Measurements from ENCODE around the gene ZNF624.
"Not testable (repeated sequence)": the region's sequence is repeated elsewhere in the genome, so short reads cannot be mapped to it uniquely, and the experiment has no call there.

Gene ZNF624

DNA sequence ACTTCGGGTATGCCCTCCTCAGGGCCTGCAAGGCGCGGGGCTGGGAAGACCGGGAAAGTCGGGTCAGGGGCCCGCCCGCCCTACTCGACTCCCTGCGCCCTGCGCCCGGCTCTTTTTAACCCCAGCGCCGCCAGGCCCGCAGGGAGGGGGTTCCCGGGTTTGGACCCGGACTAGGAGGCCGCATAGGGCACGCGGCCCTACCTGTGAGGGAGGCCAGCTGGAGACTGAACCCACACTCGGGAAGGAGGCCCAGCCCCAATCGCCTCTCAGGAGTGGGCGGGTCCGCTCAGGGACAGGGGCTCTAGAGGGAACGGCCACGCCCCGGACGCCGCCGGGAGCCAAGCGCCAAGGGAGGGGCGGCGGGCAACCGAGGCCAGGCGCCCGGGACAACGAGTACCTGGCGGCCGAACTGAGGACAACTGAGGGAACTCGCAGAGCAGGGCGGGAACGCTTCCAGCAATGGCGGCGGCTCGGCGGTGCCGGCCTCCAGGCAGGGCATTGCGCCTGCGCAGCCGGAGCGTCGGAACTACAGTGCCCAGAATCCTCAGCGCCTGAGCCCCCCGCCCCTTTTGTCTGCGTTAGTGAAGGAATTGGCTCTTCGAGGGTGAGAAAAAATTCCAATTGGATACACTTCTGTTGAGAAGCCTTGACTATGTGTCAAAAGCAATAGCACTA is at the start of gene ZNF624:
ZNF624 (minus strand) TSS at position 484 of the 675 bp plus-strand sequence.
- peak; percentile 94 for DNase-seq

GRCh38 chr17:16697603-16698002 is 44.0 kb upstream of the ZNF624 start:
- DNase-seq: not testable (repeated sequence)

GRCh38 chr17:16690447-16690846 is 36.8 kb upstream of the ZNF624 start:
- not testable (repeated sequence) for DNase-seq

DNA sequence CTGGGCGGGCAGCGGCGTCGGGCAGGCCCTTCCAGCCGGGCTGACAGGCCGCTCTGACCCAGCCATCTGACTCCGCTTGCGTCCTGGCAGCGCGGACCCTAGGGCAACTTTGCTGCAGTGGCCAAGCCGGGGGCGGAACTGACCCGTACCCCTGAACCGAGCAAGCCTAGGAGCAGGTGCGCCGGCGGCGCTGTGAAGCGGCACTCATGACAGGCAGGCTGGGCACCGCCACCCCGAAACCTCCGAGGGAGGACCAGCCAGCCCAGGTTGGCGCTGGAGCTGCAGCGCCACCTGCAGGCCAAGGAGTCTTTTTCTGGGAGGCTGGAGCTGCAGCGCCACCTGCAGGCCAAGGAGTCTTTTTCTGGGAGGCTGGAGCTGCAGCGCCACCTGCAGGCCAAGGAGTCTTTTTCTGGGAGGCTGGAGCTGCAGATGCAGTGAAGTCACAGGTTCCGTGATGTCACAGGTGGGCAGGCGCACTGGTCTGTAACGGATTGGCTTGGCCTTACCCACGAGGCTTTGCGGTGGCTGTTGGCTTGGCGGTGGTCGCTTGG is 36.2 kb upstream of the ZNF624 start, which contains the start of gene CCDC144A:
CCDC144A (plus strand) TSS at position 511 of the 551 bp plus-strand sequence. CDS start 160 bp downstream, outside the sequence.
- DNase-seq: peak; percentile 44

DNA sequence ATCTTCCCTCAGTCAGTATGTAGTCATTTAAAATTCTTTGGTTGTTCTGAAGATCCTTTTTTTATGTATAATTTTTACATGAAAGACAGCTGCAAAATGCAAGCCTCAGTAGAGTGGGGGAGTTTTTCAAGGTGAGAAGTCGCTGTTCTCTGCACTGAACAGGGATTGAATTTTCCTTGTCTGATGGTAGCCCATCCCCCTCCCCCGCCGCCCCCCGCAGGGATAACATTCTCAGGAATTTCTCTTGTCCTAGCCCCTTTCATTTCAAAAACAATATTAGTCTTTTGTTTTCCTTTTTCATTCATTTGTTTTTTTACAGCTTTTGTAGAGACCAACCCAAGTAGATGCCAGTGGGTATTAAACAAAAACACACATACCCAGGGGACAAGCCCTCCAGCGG is 33.5 kb upstream of the ZNF624 start:
- not testable (repeated sequence) for DNase-seq

DNA sequence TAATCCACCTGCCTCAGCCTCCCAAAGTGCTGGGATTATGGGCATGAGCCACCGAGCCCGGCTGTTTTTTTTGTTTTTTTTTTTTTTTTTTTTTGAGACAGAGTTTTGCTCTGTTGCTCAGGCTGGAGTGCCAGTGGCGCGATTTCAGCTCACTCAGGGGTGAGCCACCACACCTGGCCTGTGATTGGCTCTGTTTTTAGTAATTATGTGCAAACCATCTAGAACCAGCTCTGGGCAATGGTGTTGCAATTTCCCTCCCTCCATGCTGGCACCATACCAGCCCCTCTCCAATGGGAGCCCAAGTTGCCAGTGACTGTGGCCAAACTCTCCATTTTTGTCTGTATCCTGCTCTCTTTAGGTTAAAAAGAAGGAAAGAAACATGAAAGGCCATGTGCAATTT is 32.4 kb upstream of the ZNF624 start:
- DNase-seq: not testable (repeated sequence)

DNA sequence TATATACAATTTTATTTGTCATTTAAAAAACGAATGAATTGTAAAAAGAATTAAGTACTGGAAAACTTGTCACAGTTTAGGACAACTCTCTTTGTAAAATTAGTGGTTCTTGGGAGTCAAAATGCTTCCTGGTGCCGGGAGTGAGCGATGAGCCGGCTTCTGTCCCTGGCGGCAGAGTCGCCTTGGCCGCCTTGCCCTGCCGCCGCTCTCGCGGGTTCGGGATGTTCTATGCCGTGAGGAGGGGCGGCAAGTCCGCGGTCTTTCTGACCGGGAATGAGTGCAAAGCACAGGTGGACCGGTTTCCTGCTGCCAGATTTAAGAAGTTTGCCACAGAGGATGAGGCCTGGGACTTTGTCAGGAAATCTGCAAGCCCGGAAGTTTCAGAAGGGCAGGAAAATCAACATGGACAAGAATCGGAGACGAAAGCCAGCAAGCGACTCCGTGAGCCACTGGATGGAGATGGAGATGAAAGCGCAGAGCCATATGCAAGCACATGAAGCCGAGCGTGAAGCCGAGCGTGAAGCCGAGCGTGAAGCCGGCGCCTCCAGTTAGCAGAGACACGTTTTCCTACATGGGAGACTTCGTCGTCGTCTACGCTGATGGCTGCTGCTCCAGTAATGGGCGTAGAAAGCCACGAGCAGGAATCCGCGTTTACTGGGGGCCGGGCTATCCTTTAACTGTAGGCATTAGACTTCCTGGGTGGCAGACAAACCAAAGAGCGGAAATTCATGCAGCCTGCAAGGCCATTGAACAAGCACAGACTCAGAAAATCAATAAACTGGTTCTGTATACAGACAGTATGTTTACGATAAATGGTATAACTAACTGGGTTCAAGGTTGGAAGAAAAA is 29.9 kb upstream of the ZNF624 start:
- not testable (repeated sequence) for DNase-seq

DNA sequence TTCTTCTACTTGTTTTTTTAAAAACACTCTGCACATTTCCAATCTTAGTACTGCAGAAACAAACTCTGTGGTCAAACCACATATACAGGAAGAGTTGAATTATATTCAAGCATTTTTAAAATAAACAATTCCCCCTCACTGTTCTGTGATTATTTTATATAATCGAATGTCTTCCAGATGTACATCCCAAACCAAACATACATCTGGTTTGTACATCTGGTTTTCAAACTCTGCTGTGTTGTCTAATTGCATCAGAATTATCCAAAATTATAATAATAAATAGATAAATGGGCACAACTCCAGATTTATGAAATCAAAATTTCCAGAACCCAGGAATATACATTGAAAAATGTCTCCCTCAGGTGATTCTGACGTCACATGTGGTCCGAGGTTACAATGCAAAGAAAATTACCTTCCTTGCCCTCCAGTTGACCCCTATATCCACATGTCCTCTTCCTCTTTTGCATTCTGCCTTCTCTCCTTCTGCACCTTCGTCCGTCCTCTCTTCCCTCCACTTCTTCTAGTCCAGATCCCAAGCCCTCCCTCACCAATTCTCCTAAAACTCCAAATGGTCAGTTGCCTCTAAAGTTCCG is 23.1 kb upstream of the ZNF624 start:
- no peak for DNase-seq

DNA sequence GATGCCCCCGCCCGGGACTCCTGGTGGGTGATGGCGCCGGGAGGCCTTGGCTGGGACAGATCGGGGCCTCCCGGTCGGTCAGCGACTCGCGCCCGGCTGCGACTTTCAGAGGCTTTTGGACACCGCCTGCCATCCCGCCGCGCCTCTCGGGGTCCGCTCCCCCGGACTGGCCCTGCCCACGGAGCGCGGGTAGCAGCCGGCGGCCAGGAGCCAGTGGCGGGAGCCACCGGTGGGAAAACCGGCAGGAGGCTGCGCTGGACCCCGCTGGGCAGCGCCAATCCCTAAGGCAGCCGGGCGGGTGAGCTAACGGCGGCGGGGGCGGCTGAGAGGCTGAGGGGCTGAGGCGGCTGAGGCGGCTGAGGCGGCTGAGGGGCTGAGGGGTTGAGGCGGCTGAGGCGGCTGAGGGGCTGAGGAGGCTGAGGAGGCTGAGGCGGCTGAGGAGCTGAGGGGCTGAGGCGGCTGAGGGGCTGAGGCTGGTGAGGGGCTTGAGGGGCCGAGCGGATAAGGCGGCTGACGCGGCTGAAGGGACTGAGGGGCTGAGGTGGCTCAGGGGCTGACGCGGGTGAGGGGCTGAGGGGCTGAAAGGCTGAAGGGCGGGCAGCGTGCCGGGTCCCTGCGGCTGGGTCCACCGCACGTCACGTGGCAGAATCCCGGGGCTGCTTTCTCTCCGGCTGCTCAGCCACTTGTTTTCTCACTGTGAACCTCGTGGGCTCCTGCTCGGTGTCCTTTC is 13.4 kb upstream of the ZNF624 start:
- peak; percentile 18 for DNase-seq

- not testable (repeated sequence) for DNase-seq
These were observed 12.9 kb upstream of the ZNF624 start for GRCh38 chr17:16666553-16666906.

DNA sequence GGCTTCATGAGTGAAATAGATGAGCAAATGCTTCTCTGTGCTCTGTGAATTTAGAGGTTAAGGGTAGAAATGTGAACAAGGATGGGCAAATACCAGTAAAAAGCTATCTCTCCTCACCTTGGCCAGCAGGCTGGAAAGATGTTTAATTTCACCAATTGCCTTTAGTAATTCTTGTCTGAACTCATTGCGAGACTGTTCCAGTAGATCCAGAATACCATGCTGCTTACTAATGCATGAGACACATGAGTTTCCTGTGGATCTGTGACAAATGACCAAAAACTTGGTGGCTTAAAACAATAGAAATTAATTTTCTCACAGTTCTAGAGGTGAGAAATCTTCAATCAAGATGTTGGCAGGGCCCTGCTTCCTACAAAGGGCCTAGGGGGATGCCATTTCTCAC is 9.3 kb upstream of the ZNF624 start:
- DNase-seq: no peak

- DNase-seq: no peak
These were observed 7.6 kb upstream of the ZNF624 start for GRCh38 chr17:16661217-16661616.

DNA sequence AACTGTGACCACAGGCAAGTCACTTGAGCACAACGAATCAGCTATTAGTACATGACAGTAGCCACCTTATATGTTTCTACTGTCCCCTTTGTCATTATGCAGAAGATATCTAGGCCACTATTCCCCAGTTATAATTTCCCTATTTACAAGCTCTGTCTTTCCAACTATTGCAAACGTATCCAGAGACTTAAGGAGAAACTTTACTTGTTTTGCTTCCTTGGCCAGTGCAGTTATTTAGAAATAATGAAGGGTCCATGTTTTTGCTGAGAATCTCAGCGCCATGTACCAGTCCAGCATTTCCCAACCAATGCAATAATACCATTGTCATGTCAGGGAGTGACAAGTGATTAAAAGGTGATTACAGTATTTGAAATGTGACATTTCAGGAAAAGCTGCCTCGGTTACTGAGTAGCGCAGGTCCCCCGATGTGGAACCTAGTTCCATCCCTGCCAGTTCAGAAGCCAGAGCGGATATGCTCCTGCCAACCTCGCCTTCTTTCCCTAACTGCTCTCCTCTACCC is 743 bp downstream of the ZNF624 start:
- peak; percentile 17 for DNase-seq

GRCh38 chr17:16652252-16652651 is 1.4 kb downstream of the ZNF624 start:
- no peak for DNase-seq

DNA sequence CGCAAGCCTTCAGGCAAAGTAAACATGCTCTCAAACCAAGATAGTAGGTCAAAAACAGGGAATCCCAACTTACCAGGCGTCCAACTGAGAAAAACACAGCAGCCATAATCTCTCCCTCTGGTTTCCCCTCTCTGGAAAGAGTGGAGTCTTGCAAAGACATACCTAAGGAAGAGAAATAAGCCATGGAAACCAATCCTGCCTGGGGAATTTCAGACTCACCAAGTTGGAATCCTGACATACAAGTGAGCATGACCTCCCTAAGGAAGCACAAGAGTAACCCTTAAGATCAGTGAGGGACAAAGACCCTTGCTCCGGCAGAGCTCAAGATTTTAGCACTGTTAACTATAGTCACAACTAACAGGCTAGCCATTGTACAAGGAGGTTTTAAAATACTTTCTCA is 4.1 kb downstream of the ZNF624 start:
- no peak for DNase-seq

DNA sequence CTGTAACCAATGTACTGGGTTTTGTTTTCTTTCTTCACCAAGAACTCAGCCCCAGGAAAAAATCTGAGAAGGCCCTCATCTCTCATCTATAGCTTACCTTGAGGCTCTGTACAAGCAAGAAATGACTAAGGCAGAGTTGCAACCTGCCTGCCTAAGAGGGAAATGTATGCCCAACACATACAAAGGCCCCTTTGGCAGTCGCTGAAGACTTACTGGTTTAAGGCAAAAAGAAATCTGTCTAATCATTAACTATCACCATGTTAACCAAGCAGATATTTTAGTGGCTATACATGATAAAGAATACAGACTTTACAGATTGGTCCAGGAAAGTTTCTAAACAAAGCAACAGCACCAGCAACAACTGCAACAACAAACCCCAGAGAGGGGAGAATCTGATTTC is 14.2 kb downstream of the ZNF624 start:
- no peak for DNase-seq

GRCh38 chr17:16623282-16623681 is 30.4 kb downstream of the ZNF624 start:
- DNase-seq: peak; percentile 2

- no peak for DNase-seq
These were observed 30.9 kb downstream of the ZNF624 start for GRCh38 chr17:16622540-16623277.

- DNase-seq: no peak
These were observed 36.1 kb downstream of the ZNF624 start for GRCh38 chr17:16617481-16618060.

GRCh38 chr17:16599537-16599936 is 54.1 kb downstream of the ZNF624 start:
- no peak for DNase-seq

- DNase-seq: no peak
These were observed 60.1 kb downstream of the ZNF624 start for GRCh38 chr17:16593356-16594102.
